ENCODE data around the gene CLDN24.

CLDN24 gene

DNA sequence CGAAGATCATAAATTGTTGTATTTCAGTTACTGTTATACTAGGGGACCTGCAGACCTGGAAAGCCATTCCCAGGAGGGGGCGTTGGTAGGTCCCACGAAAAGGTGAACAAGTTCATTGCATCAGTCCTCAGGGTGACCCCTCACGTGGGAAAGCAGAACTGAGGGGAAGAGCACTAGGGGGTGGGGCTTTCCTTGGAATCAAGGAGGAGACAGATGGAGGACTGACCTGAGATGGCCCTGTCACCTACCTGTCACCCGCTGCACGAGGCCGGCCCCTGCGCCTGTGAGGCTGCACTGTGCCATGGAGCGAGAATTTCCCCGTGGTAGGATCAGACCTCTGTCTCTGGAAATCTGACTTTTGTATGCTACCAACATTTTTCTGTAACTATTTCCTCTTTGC, 41.8 kb upstream of the CLDN24 start:
- TF ChIP-seq EGR1 (IDR thresholded peaks at IDR 0.05) (no peak), CREB1 (IDR thresholded peaks at IDR 0.05; ENCODE audit: low read depth) (no peak), TAF1 (IDR thresholded peaks at IDR 0.05; ENCODE audit: low read depth) (no peak)
- TF ChIP-seq, protein P1, sequence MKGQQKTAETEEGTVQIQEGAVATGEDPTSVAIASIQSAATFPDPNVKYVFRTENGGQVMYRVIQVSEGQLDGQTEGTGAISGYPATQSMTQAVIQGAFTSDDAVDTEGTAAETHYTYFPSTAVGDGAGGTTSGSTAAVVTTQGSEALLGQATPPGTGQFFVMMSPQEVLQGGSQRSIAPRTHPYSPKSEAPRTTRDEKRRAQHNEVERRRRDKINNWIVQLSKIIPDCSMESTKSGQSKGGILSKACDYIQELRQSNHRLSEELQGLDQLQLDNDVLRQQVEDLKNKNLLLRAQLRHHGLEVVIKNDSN (IDR thresholded peaks at IDR 0.05) = no peak
- TF ChIP-seq, protein P2, sequence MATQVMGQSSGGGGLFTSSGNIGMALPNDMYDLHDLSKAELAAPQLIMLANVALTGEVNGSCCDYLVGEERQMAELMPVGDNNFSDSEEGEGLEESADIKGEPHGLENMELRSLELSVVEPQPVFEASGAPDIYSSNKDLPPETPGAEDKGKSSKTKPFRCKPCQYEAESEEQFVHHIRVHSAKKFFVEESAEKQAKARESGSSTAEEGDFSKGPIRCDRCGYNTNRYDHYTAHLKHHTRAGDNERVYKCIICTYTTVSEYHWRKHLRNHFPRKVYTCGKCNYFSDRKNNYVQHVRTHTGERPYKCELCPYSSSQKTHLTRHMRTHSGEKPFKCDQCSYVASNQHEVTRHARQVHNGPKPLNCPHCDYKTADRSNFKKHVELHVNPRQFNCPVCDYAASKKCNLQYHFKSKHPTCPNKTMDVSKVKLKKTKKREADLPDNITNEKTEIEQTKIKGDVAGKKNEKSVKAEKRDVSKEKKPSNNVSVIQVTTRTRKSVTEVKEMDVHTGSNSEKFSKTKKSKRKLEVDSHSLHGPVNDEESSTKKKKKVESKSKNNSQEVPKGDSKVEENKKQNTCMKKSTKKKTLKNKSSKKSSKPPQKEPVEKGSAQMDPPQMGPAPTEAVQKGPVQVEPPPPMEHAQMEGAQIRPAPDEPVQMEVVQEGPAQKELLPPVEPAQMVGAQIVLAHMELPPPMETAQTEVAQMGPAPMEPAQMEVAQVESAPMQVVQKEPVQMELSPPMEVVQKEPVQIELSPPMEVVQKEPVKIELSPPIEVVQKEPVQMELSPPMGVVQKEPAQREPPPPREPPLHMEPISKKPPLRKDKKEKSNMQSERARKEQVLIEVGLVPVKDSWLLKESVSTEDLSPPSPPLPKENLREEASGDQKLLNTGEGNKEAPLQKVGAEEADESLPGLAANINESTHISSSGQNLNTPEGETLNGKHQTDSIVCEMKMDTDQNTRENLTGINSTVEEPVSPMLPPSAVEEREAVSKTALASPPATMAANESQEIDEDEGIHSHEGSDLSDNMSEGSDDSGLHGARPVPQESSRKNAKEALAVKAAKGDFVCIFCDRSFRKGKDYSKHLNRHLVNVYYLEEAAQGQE (IDR thresholded peaks at IDR 0.05; ENCODE audit: low read depth) = no peak

DNA sequence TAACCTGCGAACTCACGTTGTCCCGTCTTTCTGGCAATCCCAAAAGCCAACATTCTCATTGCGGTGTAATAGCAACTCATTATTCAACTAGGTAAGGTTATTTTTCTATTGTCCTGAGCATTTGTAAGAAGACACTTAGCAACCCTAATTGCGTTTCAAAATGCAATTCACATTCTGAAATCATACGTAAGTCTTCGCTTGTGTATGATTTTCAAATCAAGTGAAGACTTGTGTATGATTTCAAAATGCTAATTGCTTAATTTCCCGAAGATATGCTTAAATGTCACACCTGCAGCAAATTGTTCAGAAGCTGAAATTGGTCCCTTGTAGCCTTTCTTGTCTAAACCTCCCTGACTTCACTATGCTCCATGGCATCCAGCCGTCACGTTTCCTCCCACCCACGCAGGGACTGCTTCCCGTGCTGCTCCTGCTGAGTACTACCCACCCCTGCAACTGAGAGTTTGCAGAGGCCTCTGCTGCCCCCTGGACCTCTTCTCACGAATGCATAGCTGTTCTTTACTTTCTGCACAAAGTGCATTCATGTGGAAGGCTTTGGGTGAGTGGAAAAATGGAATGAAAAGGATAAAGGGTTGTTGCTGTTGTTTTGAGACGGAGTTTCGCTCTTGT, 40.8 kb upstream of the CLDN24 start:
- no peak for TF ChIP-seq CREB1 (IDR thresholded peaks at IDR 0.05; ENCODE audit: low read depth)
- TF ChIP-seq TCF12 (IDR thresholded peaks at IDR 0.05; ENCODE audit: low read depth) = no peak
- TF ChIP-seq, protein P2 (IDR thresholded peaks at IDR 0.05; ENCODE audit: low read depth) = no peak
- TF ChIP-seq EGR1 (IDR thresholded peaks at IDR 0.05) = peak; percentile 66
- no peak for TF ChIP-seq YY1 (IDR thresholded peaks at IDR 0.05; ENCODE audit: low read depth)
- TF ChIP-seq RAD21 (IDR thresholded peaks at IDR 0.05; ENCODE audit: low read depth) = peak; percentile 51
- no peak for TF ChIP-seq CEBPB (IDR thresholded peaks at IDR 0.05)

DNA sequence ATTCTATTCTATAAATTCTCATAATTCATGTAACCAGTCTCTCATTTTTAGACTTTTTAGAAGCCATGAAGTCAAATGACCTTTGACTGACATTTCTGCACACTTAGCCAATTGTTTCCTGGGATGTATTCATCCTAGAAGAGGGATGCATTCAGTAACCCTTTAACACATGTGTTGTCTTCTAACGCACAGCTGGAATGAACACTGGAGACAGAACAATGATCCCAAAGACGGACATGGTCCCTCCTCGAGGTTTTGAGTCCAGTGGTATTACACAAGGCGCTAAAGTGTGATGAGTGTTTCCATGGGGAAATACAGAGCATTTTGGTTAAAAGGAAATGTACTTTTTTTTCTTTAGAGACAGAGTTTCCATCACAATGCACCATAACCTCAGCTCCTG, 39.8 kb upstream of the CLDN24 start:
- no peak for TF ChIP-seq FOXM1 (IDR thresholded peaks at IDR 0.05; ENCODE audit: borderline replicate concordance, low read depth)
- TF ChIP-seq CREB1 (IDR thresholded peaks at IDR 0.05; ENCODE audit: low read depth) = no peak
- no peak for TF ChIP-seq EGR1 (IDR thresholded peaks at IDR 0.05)
- no peak for TF ChIP-seq RAD21 (IDR thresholded peaks at IDR 0.05; ENCODE audit: low read depth)
- TF ChIP-seq, protein P2 (IDR thresholded peaks at IDR 0.05; ENCODE audit: low read depth) = no peak
- TF ChIP-seq EP300 (IDR thresholded peaks at IDR 0.05; ENCODE audit: borderline replicate concordance) = no peak
- TF ChIP-seq TEAD4 (IDR thresholded peaks at IDR 0.05) = no peak
- TF ChIP-seq TCF12 (IDR thresholded peaks at IDR 0.05; ENCODE audit: low read depth) = no peak
- TF ChIP-seq ZBTB7A (IDR thresholded peaks at IDR 0.05; ENCODE audit: low read depth) = no peak
- no peak for TF ChIP-seq CEBPB (IDR thresholded peaks at IDR 0.05)
- TF ChIP-seq TAF1 (IDR thresholded peaks at IDR 0.05; ENCODE audit: low read depth) = no peak
- TF ChIP-seq NFIC (IDR thresholded peaks at IDR 0.05) = no peak
- TF ChIP-seq, protein P1 (IDR thresholded peaks at IDR 0.05) = no peak
- TF ChIP-seq, protein P3, sequence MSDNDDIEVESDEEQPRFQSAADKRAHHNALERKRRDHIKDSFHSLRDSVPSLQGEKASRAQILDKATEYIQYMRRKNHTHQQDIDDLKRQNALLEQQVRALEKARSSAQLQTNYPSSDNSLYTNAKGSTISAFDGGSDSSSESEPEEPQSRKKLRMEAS (IDR thresholded peaks at IDR 0.05) = no peak
- TF ChIP-seq YY1 (IDR thresholded peaks at IDR 0.05; ENCODE audit: low read depth) = no peak

DNA sequence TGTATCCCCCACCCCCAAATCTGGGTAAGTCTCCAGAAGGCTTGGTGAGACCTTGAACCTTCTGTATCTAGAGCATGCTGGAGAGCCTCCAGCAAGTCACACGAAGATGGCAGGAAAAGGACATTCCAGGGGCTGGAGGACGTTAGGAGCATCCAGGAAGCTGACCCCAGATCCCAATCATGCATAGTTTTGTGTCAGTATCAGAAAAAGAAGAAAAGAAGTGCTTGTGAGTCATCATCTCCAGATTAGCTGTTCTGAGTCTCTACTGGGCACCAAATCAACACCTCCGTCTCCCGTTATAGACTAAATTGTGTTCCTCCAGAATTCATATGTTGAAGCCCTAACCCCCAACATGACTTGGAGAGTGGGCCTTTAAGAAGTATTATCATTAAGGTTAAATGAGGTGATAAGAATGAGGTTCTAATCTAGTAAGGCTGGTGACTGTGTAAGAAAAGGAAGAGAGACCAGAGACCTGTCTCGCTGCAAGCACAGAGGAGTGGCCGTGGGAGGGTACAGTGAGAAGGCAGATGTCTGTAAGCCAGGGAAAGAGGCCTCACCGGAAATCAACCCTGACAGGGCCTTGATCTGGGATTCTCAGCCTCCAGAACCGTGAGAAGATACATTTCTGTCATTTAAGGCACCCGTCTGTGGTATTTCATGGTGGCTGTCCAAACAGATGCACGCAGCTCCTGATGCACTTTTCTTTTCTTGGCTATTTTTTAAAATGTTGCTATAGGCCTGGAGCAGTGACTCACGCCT, 38.1 kb upstream of the CLDN24 start:
- TF ChIP-seq TAF1 (IDR thresholded peaks at IDR 0.05; ENCODE audit: low read depth) = no peak
- no peak for TF ChIP-seq TEAD4 (IDR thresholded peaks at IDR 0.05)
- TF ChIP-seq RAD21 (IDR thresholded peaks at IDR 0.05; ENCODE audit: low read depth) = no peak
- TF ChIP-seq EGR1 (IDR thresholded peaks at IDR 0.05) = no peak
- no peak for TF ChIP-seq ZBTB7A (IDR thresholded peaks at IDR 0.05; ENCODE audit: low read depth)
- no peak for TF ChIP-seq FOXM1 (IDR thresholded peaks at IDR 0.05; ENCODE audit: borderline replicate concordance, low read depth)
- TF ChIP-seq EP300 (IDR thresholded peaks at IDR 0.05; ENCODE audit: borderline replicate concordance) = no peak
- TF ChIP-seq CREB1 (IDR thresholded peaks at IDR 0.05; ENCODE audit: low read depth) = no peak
- TF ChIP-seq, protein P2 (IDR thresholded peaks at IDR 0.05; ENCODE audit: low read depth) = no peak
- no peak for TF ChIP-seq YY1 (IDR thresholded peaks at IDR 0.05; ENCODE audit: low read depth)
- no peak for TF ChIP-seq NFIC (IDR thresholded peaks at IDR 0.05)
